ENCODE measurements around the gene PTH1R. TPM values are rescaled to one million over a fixed set of nuclear protein-coding genes. Genes with fewer than 3 reads are reported as not detected.

PTH1R gene
- total RNA-seq, 2 donors from 2014 or later, result 0.69 to 0.86 TPM

DNA sequence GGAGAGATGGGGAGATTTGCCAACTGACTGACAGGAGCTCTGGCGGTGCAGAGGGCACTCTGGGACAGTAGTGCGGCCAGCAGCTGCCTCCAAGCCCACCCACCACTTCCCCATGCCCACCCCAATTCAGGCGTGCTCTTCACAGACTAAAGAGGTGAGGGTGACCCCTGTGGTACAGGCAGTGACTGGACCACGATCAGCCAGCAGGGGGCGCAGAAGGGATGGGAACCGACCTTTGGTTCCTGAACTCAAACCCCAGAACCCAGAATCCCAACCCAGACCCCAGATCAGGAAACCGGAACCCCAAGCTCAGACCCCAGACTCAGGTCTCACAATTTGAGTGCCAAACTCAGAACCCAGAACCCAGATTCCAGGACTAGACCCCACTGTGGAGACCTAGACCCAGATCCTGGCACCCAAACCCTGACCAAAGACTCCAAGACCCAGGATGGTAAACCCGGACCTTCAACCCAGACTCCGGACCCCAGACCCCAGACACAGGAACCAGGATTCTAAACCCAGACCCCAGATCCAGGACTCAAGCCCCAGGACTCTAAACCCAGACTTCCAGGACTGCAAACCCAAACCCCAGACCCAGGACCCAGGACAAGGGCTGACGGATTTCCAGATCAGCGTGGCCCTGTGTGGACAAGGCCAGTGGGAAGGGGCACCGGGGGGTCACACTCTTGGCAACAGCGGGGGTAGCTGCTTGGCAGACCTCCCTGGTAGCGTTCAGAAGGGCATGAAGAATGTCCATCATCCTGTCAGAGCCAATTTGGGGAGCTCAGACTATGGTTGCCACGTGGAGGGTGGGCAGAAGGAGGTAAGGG, 10.6 kb upstream of the PTH1R start:
- H3K9ac ChIP-seq (ENCODE audit: low read depth in 2 of 2, low read length in 2 of 2), result peak overlapping the region in 1 of 2 donors; percentile 33

DNA sequence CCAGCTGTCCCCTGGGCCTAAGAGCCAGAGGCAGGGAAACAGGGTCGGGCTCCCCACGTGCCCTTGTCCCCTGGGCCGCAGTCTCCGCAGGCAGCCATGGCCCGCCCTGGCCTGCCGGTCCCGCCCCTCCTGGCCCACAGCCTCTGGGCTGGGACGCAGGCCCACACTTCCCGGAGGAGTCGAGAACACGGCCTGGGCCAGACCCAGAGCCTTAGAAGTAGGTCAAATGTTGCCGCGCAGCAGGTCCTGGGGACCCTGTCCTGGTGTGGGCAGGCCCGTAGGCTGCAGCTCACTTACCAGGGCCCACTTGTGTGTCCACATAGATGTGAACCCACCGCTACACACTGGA, 10.0 kb upstream of the PTH1R start:
- TF ChIP-seq, protein P1, sequence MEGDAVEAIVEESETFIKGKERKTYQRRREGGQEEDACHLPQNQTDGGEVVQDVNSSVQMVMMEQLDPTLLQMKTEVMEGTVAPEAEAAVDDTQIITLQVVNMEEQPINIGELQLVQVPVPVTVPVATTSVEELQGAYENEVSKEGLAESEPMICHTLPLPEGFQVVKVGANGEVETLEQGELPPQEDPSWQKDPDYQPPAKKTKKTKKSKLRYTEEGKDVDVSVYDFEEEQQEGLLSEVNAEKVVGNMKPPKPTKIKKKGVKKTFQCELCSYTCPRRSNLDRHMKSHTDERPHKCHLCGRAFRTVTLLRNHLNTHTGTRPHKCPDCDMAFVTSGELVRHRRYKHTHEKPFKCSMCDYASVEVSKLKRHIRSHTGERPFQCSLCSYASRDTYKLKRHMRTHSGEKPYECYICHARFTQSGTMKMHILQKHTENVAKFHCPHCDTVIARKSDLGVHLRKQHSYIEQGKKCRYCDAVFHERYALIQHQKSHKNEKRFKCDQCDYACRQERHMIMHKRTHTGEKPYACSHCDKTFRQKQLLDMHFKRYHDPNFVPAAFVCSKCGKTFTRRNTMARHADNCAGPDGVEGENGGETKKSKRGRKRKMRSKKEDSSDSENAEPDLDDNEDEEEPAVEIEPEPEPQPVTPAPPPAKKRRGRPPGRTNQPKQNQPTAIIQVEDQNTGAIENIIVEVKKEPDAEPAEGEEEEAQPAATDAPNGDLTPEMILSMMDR (IDR thresholded peaks at IDR 0.05), result no peak
- Histone ChIP-seq H3K27ac (no peak overlapping the region), H3K9ac (ENCODE audit: low read depth in 2 of 2, low read length in 2 of 2) (no peak overlapping the region), H3K4me3 (no peak overlapping the region), H3K9me3 (no peaks in the 10 kb centered on the region), H3K27me3 (no peaks in the 10 kb centered on the region), H3K4me1 (no peaks in the 10 kb centered on the region), H3K36me3 (no peaks in the 10 kb centered on the region)
- peak; percentile 54 for DNase-seq
- intact Hi-C loops (cut with DNase I), result loop anchor here (5.0 kb wide), 1 partner anchor 40 kb away; no protein-coding TSS in a partner anchor

More for the DNA sequence above, 10.6 kb upstream of the PTH1R start:
- DNase-seq, result peak; percentile 84
- Histone ChIP-seq H3K4me3 (no peak overlapping the region), H3K27me3 (no peaks in the 10 kb centered on the region), H3K9me3 (no peaks in the 10 kb centered on the region), H3K36me3 (no peaks in the 10 kb centered on the region), H3K4me1 (no peaks in the 10 kb centered on the region), H3K27ac (no peak overlapping the region)
- intact Hi-C loops (cut with DNase I), result loop anchor here (5.0 kb wide), 1 partner anchor 40 kb away; no protein-coding TSS in a partner anchor
- TF ChIP-seq, protein P1 (IDR thresholded peaks at IDR 0.05), result peak; percentile 93

DNA sequence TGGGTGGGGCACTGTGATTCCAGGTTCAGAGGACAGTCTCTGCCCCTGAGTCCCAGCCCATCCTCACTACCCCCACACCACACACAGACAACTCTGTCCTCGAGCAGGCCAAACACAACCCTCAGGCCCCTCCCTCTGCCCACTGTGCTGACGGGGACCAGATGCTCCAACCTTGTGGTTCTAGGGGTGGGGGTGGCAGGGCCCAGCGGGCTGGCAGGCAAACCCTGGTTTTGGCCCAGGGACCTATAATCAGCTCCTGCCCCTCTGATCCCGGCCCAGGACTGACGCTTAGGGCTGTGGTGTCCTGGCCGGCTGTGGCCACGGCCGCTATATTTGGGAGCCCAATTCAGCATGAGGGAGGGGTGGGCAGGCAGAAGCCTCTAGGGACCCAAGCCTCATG, 9.2 kb upstream of the PTH1R start:
- Histone ChIP-seq H3K36me3 (no peaks in the 10 kb centered on the region), H3K9ac (ENCODE audit: low read depth in 2 of 2, low read length in 2 of 2) (peak overlapping the region in 1 of 2 donors; percentile 27), H3K27ac (no peak overlapping the region), H3K4me3 (no peak overlapping the region), H3K4me1 (no peaks in the 10 kb centered on the region), H3K9me3 (no peaks in the 10 kb centered on the region), H3K27me3 (no peaks in the 10 kb centered on the region)
- intact Hi-C loops (cut with DNase I), result loop anchor here (5.0 kb wide), 1 partner anchor 39 kb away; no protein-coding TSS in a partner anchor
- TF ChIP-seq, protein P1 (IDR thresholded peaks at IDR 0.05), result no peak
- no peak for DNase-seq

DNA sequence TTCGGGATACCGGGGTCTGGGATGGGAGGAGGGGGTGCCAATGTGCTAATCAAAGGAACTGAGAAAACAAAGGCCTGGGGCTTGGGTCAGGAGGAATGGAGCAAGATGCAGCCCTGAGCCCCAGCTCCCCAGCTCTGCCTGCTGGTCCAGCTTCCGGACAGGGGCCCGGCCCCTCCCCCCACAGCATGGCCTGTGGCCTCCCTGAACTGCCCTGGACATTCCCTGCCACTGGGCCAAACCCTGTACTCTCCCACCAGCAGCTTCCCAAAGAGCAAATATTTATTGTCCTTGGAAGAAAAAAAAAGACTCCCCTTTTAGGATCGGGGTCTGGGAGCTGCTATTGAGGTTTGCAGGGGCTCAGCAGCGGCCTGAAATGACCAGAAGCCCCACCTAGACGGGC, 8.6 kb upstream of the PTH1R start:
- no peaks in the 10 kb centered on the region for H3K4me1 ChIP-seq
- intact Hi-C loops (cut with DNase I), result loop anchor here (5.0 kb wide), 1 partner anchor 38 kb away; no protein-coding TSS in a partner anchor
- DNase-seq, result no peak
- H3K9me3 ChIP-seq, result no peaks in the 10 kb centered on the region
- no peak overlapping the region for H3K4me3 ChIP-seq
- H3K9ac ChIP-seq (ENCODE audit: low read depth in 2 of 2, low read length in 2 of 2), result no peak overlapping the region
- H3K27me3 ChIP-seq, result no peaks in the 10 kb centered on the region
- no peak overlapping the region for H3K27ac ChIP-seq
- H3K36me3 ChIP-seq, result no peaks in the 10 kb centered on the region
- TF ChIP-seq, protein P1 (IDR thresholded peaks at IDR 0.05), result no peak

DNA sequence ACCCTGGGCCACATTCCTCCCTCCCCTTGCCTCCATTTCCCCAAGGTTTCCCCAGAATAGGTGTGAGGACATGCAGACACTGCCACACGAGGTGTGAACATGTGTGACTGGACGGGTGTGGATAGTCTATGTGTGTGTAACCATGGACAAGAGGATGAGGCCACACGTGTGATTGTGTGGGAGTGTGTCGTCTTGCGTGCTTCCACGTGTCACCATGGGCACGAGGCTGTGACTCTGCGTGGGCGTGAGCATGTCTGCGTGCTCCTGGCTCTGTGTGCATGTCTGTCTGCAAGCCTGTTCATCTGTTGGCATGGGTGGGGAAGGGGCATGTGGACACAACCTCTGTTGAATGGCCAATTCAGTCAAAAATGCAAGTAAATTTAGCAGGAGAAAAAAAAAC, 8.1 kb upstream of the PTH1R start:
- no peak overlapping the region for H3K9ac ChIP-seq (ENCODE audit: low read depth in 2 of 2, low read length in 2 of 2)
- TF ChIP-seq, protein P1 (IDR thresholded peaks at IDR 0.05), result no peak
- no peaks in the 10 kb centered on the region for H3K36me3 ChIP-seq
- H3K4me1 ChIP-seq, result no peaks in the 10 kb centered on the region
- no peak overlapping the region for H3K4me3 ChIP-seq
- DNase-seq, result no peak
- H3K27ac ChIP-seq, result no peak overlapping the region
- H3K27me3 ChIP-seq, result no peaks in the 10 kb centered on the region
- no peaks in the 10 kb centered on the region for H3K9me3 ChIP-seq
- intact Hi-C loops (cut with DNase I), result loop anchor here (5.0 kb wide), 1 partner anchor 38 kb away; no protein-coding TSS in a partner anchor

Data from colonic mucosa (tissue), 4 donors.